Vagina (tissue), 2 donors: Measurements from ENCODE around the gene ETV5. TPM values are rescaled to one million over a fixed set of nuclear protein-coding genes. Genes with fewer than 3 reads are reported as not detected.

Experiments used
- DNase-seq, 2 donors: peaks; one replicate each; pipeline ENCODE4 v3.0.0-alpha.2; 2017; ENCODE audit errors: extremely low spot score in 2 of 2
- H3K27ac ChIP-seq: fragments of 200-600 bp; sonication (generic); one replicate; pipeline ENCODE4 v1.5.1; 2019
- H3K27me3 ChIP-seq: fragments of 200-600 bp; sonication (generic); one replicate; pipeline ENCODE4 v1.5.1; 2019
- H3K36me3 ChIP-seq, 2 donors: fragments of 200-600 bp; sonication (generic); one replicate each; pipeline ENCODE4 v1.5.1; 2017 to 2019
- H3K4me1 ChIP-seq: fragments of 200-600 bp; sonication (generic); one replicate; pipeline ENCODE4 v1.5.1; 2019
- H3K4me3 ChIP-seq, 2 donors: fragments of 200-600 bp; sonication (generic); 1 replicate in 1 of 2; 2 replicates in 1 of 2; pipeline ENCODE4 v1.5.1; 2016 to 2019
- H3K9me3 ChIP-seq: fragments of 200-600 bp; sonication (generic); one replicate; pipeline ENCODE4 v1.5.1; 2019
- POLR2A ChIP-seq, 2 donors: fragments of 450-650 bp; IDR thresholded peaks; one replicate each; pipeline ENCODE4 v1.6.1; 2017; ENCODE audit warnings: antibody characterized with exemption in 2 of 2, mild to moderate bottlenecking in 2 of 2, moderate library complexity in 2 of 2
- POLR2AphosphoS5 ChIP-seq, 2 donors: sonication (generic); formaldehyde crosslinking; IDR thresholded peaks; one replicate each; pipeline ENCODE4 v1.9.0; 2017; ENCODE audit warnings: antibody characterized with exemption in 2 of 2, mild to moderate bottlenecking in 2 of 2, low read depth in 1 of 2; ENCODE audit not compliant: insufficient read depth in 1 of 2
- intact Hi-C: fragments of 100-400 bp; cut with DNase I; formaldehyde crosslinking; loops from one replicate; pipeline ENCODE4 v1.15.1; 2023
- total RNA-seq: library from RNA; depleted of rRNA; stranded (reverse); fragments of >200 nt; gene quantifications from one replicate; pipeline ENCODE4 v1.2.3, GENCODE V29; 2016
- TF ChIP-seq, protein P1 (sequence below), 3 experiments: fragments of 450-650 bp in 2 of 3; fragments of 200-600 bp in 1 of 3; sonication (generic) in 1 of 3; IDR thresholded peaks; one replicate each; pipeline ENCODE4 v1.5.1; 2017 to 2019; ENCODE audit warnings: antibody characterized with exemption in 3 of 3, mild to moderate bottlenecking in 2 of 3, moderate library complexity in 2 of 3

ETV5 gene
- total RNA-seq, 1 donor from 2014 or later: 18.4 TPM

DNA sequence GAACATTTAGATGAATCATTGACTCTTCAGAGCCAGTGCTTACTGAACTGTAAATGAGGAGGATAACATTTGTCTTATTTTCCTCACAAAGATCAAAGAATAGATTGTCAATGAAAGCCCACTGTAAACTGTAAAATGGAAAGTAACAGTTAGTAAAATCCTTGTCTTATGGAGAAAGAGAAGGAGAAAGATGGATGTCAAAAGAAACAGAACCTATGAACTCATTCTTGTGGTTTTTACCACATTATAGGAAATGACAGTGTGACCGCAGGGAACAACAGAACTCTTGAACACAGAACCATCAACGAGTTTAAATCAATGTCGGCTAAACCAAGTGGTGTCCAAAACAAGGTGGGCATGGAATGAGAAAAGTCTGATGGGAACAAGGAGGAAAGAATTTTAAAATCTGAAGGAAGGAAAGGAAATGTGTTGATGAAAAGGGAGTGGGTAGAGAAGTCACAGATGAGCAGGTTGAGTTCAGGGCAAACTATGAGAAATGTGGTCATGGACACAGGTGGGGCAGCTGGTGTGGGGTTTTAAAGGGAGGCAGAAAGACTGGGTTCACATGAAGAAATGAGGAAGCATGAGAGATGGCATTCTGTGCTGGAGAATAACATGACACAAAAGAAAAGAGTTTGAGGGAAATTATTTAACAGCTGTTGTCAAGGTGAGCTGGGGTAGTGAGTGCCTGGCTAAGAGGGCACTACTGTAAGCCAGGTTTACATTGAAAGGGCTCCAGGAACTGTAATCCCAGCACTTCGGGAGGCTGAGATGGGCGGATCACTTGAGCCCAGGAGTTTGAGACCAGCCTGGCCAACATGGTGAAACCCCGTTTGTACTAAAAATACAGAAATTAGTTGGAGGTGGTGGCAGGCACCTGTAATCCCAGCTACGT, 42.4 kb upstream of the ETV5 start:
- H3K27ac ChIP-seq: no peak overlapping the region
- TF ChIP-seq POLR2A (IDR thresholded peaks at IDR 0.05) (no peak), POLR2AphosphoS5 (IDR thresholded peaks at IDR 0.05; ENCODE audit: insufficient read depth in 1 of 2, low read depth in 1 of 2) (no peak)
- TF ChIP-seq, protein P1, sequence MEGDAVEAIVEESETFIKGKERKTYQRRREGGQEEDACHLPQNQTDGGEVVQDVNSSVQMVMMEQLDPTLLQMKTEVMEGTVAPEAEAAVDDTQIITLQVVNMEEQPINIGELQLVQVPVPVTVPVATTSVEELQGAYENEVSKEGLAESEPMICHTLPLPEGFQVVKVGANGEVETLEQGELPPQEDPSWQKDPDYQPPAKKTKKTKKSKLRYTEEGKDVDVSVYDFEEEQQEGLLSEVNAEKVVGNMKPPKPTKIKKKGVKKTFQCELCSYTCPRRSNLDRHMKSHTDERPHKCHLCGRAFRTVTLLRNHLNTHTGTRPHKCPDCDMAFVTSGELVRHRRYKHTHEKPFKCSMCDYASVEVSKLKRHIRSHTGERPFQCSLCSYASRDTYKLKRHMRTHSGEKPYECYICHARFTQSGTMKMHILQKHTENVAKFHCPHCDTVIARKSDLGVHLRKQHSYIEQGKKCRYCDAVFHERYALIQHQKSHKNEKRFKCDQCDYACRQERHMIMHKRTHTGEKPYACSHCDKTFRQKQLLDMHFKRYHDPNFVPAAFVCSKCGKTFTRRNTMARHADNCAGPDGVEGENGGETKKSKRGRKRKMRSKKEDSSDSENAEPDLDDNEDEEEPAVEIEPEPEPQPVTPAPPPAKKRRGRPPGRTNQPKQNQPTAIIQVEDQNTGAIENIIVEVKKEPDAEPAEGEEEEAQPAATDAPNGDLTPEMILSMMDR (IDR thresholded peaks at IDR 0.05): no peak
- no peak overlapping the region for H3K4me3 ChIP-seq
- H3K4me1 ChIP-seq: no peaks in the 10 kb centered on the region
- no peaks in the 10 kb centered on the region for H3K27me3 ChIP-seq
- no peaks in the 10 kb centered on the region for H3K36me3 ChIP-seq
- intact Hi-C loops: no loop called here
- no peaks in the 10 kb centered on the region for H3K9me3 ChIP-seq
- DNase-seq: no peak

DNA sequence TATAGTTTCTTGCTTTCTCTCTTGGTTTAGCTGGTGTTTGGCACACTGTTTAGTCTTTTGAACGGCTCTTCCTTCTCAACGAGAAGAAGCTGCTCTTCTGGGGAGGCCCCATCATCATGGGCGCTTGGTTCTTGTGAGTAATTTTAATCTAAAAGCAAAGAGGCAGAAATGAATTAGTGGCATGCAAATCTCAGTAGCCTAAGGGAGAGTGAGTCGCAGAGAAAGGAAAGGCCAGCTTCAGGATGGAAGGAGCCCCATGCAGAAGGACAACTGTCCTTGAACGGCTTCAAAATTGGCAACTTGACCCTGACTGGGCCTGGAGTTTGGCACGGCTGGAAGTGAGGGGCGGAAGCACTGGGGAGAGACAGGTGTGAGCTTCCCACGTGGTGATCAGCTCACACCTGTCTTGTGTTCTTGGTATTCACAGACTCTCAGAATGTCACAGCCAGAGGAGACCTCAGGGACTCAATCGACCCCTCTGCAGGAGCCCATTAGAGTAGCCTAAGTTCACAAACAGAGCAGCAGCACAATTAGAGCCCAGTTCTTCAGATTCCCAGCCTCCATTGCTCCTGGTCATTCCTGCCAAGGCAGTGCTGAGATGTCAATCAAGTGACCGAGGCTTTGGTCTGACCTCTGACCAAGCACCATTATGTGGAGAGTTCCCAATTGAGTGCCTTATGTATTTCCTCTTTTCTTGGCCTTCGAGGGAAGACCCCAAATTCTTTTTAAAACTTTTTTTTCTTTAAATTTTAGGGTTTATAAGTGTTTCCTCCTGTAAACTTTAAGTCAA, 41.3 kb upstream of the ETV5 start:
- DNase-seq: no peak
- H3K36me3 ChIP-seq: no peaks in the 10 kb centered on the region
- no peaks in the 10 kb centered on the region for H3K27me3 ChIP-seq
- no peak overlapping the region for H3K4me3 ChIP-seq
- H3K27ac ChIP-seq: no peak overlapping the region
- no peaks in the 10 kb centered on the region for H3K4me1 ChIP-seq
- intact Hi-C loops: no loop called here
- TF ChIP-seq POLR2A (IDR thresholded peaks at IDR 0.05) (no peak), POLR2AphosphoS5 (IDR thresholded peaks at IDR 0.05; ENCODE audit: insufficient read depth in 1 of 2, low read depth in 1 of 2) (no peak)
- TF ChIP-seq, protein P1 (IDR thresholded peaks at IDR 0.05): no peak
- H3K9me3 ChIP-seq: no peaks in the 10 kb centered on the region

DNA sequence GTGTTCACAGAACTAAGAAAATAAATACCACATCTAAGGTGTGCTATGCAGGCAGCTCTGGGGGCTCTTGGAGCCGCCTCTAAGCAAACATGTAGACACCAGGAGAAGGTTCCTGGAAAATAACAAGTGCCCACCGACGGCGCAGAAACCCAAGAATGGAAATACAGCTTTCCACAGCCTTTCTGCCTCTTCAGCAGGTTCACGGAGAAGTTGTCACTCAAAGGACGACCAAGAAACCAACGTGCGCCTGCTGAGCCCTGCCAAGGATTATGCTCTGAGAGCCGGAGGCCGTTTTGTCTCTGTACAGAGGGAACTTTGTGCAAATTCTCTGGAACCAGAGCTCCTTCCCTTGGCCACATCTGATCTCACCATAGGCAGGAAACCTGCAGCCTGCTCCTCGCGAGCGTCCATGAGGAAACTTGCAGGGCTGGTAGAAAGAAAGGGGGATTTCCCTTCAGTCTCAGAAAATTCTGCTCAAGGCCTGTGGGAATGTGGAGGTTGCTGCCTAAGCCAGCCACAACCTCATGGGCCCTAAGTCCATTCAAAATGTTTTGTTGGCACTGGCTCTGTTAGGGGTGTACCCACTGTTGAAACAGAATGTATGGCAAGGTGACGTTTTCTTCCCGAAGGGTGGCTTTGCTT, 40.6 kb upstream of the ETV5 start:
- Histone ChIP-seq H3K4me3 (no peak overlapping the region), H3K4me1 (no peaks in the 10 kb centered on the region), H3K9me3 (no peaks in the 10 kb centered on the region), H3K36me3 (no peaks in the 10 kb centered on the region), H3K27me3 (no peaks in the 10 kb centered on the region), H3K27ac (no peak overlapping the region)
- TF ChIP-seq POLR2AphosphoS5 (IDR thresholded peaks at IDR 0.05; ENCODE audit: insufficient read depth in 1 of 2, low read depth in 1 of 2) (no peak), POLR2A (IDR thresholded peaks at IDR 0.05) (no peak)
- TF ChIP-seq, protein P1 (IDR thresholded peaks at IDR 0.05): no peak
- DNase-seq: no peak
- intact Hi-C loops: no loop called here

DNA sequence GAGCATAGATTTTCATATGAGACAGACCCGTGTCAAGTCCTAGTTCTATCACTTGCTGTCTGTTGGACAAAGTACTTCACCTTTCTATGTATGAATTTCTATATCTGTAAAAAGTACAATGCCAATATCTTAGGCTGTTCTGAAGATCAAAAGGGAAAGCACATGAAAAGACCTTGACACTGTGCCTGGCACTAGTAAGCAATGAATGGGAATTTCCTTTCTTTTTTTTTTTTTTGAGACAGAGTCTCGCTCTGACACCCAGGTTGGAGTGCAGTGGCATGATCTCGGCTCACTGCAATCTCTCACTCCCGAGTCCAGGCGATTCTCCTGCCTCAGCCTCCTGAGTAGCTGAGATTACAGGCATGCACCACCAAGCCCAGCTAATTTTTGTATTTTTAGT, 35.4 kb upstream of the ETV5 start:
- Histone ChIP-seq H3K27ac (no peak overlapping the region), H3K9me3 (no peaks in the 10 kb centered on the region), H3K36me3 (no peaks in the 10 kb centered on the region), H3K4me3 (no peak overlapping the region), H3K27me3 (no peaks in the 10 kb centered on the region), H3K4me1 (no peaks in the 10 kb centered on the region)
- TF ChIP-seq POLR2AphosphoS5 (IDR thresholded peaks at IDR 0.05; ENCODE audit: insufficient read depth in 1 of 2, low read depth in 1 of 2) (no peak), POLR2A (IDR thresholded peaks at IDR 0.05) (no peak)
- TF ChIP-seq, protein P1 (IDR thresholded peaks at IDR 0.05): no peak
- DNase-seq: peak in 1 of 2 donors; percentile 22
- intact Hi-C loops: no loop called here
